GM18861 (cell line): ENCODE data around the gene BRINP2.

Experiments
- ATAC-seq: cut with Tn5 transposase; IDR thresholded peaks from one replicate; pipeline ENCODE4 v1.9.1; 2021; ENCODE audit not compliant: unreplicated experiment

The BRINP2 gene

DNA sequence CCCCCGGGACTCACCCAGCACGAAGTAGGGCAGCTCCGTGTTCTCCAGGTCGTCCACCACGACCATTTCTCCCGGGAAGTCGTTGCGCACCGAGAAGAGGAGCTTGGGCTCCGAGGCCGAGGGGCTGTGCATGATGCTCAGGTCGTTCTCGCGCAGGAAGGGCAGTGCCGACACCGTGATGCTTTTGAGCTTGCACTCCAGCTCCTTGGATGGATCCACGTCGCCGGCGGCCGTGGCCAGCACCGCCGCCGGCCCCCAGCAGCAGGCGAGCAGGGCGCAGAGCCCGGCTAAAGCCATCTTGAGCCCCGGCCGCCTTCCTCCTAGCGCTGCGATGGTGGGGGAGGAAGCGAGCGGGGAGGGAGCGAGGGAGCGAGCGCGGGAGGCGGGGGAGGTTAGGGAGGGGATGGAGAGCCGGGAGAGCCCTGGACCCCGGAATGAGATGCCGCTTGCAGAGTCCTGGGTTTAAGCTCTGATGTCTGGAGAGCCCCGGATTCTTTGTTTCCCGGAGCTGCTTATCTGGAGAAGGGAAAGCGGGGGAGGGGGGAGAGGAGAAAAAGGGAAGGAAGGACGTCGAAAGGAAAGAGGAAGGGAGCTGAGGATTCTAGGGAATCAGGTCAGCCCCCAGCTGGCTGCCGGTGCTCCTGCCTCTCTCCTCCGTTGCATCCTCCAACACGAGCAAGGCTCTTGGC lies 6.2 kb upstream of the BRINP2 start, which contains the start of gene ASTN1:
Gene ASTN1, minus strand, starts transcription at position 333 of the 689 bp plus-strand sequence. Its CDS starts 36 bp downstream, at position 297.
- ATAC-seq = no peak

DNA sequence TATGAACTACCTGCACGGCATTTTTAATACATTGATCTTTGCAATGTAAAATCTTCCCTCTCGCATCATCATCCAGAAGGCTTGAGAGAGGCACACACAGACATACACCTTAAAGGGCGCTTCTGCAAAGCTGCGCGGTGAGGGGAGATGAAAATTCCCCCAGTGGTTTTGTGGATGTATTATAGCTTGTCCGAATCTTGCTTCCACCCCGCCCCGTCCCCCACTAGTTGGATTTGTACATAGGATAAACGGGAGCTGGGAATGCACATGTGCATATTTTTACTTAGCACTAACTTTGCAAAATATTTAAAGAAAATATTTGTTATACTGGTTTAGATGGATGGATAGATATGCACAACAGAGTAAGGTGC lies 5.7 kb upstream of the BRINP2 start:
- no peak for ATAC-seq

DNA sequence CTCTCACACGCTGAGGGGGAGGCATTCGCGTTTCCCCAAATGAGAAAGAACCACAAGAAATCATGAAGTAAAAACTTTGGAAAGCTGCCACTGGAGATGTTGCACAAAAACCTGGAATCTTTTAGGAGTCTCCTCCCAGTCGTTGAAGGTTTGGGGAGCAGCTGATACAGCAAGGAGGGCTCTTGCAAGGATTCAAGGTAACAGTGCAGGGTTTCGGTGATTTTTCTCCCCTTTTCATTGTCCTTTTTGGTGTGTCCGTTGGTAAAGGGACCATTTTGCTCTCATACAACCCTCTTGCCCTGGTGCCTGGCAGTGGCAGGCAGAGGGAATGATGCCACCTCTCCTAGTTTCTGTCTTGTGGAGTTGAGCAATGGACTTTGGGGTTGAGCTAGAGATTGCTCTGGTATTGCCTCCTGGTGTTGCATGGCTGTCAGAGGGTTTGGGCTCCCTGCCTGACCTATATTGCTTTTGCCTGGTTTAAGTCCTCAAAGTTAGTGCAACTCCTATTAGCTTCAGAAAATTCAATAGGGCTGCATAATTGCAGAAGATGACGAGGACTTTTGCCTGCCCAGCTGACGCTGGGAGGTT lies 872 bp downstream of the BRINP2 start:
- ATAC-seq = no peak

DNA sequence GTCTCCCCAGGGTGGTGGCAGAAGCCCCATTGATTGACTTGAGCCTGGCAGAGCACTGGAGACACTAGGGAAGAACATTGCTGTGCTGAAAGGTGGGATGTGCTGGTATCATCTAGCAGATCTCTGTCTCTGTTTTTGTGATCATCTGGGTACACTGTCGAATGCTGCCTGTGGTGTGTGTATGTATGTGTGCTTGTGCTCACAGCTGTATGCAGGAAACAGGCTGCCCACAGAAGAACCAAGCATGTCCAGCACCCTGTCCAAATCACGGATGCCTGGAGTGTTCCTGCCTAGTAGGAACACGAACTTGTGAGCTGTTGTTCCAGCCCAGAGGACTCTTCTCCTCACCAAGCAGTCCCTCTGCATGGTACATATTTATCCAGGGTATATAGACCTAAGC lies 1.5 kb downstream of the BRINP2 start:
- no peak for ATAC-seq

DNA sequence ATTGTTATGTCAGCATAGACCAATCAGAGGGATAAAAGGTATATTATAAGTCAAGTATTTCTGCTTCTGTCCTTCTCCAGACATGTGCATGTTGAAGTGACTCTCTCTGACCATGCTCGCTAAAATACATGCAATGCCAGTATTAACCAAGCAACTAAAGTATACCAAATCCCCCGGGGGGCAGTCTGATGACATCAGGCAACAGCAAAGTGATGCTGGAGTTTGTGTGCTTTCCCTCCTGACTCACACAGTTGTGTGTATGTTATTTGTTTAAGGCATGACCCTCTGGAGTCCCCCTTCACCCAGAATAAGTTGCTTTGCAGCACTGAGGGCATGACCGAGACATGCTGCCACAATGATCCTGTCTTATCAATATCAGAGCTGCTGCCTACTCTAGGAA lies 2.1 kb downstream of the BRINP2 start:
- no peak for ATAC-seq

DNA sequence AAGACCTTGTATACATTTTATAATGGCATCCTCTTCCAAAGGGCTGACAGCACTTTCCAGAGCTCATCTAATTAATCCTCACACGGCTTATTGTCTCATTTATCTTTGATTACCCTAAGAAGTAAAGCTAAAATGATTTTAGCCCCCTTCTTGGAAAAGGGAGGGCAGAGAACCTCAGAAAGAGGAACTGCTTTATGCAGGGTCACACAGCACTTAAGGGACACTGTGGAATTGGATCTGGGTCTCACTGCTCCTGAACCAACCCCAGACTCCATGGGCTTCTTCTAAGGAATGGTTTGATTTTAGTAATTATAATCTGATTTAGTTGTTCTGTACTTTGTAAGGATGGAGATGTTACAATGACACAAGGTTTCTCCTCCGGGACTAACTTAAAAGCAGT lies 3.2 kb downstream of the BRINP2 start:
- ATAC-seq = no peak

DNA sequence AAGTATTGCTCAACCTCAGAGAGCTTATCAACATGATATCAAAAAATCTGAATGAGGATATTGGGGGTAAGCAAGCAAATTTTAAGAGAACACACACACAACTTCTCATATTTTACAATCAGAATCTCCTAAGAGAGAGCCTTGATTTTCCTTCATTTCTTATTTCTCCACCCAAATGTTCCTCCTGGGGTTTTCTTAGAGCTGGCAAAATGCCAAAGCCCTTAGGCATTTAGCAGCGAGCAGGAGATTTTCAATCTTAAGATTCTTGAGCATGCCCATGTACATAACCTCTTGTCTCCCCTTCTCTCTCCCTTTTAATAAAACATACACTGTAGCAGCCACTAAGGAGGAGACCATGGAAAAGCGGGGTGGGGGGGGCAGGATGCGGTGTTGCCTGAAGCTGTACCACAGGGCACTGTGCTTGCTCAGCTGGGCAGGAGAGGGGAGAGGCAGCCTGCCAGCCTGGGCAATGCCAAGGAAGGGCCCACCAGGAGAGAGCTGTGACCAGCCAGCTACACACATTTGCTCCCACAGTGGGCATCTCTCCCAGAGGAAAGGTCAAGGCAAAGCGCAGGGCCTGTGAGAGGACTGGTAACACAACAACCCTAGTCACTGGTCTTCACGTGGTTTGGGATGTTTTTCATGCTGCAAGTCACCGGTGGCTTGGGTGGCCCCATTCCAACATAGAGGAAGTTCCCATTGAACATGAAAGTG lies 4.3 kb downstream of the BRINP2 start:
- no peak for ATAC-seq

DNA sequence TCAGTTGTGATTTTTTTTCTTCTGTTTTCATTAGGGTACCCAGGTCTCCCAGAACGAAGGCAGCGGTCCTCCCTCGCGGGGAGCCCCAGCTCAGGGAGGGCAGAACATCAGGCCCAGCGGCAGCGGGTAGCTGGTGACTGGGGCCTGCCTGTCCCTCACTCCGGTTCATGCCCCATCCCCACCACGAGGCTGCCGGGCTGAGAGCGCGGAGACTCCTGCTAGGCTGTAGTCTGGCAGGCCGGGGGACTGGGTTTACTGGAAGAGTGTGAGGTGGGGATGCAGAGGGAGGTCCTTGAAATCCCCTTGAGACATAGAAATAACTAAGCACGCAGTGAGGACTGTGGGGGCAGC lies 10.5 kb downstream of the BRINP2 start:
- no peak for ATAC-seq

DNA sequence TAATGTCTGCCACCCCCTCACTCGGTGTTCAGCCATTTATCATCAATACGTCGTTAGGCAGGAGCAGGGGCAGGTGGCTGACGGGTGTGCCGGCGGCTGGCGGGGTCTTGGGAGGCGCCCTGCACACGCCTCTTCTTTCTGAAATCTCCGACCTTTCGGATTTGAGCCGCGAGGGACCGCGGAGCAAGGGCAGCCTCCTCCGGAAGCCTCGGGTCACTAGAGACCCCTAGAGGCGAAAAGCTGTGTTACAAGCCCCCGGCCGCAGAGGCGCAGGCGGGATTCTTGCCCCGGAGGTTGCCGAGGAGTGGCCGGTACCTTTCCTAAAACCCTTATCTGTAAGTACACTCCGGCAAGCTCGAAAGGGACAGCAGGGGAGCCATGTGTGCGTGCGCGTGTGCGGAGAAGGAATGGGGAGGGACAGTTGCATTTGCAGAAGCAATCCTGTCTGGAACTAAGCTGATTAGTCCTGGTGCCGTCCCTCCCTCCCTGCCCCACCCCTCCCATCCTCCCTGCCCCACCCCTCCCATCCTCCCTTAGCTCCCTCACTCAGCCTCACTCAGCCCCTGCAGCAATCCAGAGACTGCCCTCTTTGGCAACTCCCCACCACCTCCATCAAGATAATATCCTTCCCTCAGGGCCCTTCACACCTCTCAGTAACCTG lies 11.0 kb downstream of the BRINP2 start:
- ATAC-seq = peak; percentile 92

DNA sequence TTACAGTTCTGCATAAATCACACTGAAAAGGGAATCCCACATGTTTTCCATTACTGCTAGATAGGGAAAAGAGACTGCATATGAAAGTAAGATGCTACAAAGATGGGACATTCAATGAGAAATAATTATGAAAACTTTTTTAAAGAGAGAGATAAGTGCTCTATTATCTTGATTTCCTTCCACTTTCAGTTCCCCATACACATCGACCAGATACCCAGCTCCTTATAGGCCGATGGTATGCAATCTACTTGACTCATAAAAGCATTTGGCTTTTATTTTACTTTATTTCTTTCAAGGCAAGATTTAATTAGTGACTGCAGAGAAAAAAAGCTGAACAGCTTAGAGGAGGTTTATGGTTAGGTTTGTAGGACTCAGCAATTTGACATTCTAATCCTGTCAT lies 13.1 kb downstream of the BRINP2 start:
- no peak for ATAC-seq

DNA sequence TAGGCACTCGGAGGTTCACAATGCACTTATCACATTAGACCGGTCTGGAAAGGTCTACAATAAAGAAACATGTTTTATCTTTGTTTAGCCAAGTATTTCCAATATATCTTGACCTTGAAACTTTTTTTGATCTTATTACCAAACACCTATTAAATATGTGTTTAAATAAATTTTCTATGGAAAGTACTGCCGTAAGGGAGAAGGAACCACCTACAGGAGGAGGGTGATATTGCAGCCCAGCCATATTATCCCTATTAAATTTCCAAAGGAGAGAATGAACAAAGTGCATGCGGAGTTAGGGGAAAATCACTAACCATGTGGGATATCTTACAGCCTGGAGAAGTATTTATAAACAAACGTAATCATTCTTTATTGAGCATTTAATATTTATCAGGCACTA lies 14.5 kb downstream of the BRINP2 start:
- no peak for ATAC-seq

DNA sequence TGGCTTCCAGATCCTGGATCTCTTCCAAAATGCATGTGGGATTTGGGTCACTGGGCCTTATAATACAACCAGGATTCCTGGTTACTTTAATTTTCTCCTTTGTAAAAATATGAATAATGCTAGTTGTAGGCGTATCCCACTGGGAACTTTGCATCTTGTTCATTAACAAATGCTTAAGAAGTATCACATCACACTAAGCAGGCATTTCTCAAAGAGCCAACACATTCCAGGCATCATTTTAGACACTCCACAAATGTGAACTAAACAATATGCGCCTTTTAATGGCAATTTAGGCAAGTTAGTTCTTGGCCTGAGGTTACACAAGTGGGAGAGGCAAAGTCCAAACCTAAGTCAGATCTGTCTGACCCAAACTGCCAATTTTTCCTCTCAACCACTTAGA lies 15.9 kb downstream of the BRINP2 start:
- ATAC-seq = no peak

DNA sequence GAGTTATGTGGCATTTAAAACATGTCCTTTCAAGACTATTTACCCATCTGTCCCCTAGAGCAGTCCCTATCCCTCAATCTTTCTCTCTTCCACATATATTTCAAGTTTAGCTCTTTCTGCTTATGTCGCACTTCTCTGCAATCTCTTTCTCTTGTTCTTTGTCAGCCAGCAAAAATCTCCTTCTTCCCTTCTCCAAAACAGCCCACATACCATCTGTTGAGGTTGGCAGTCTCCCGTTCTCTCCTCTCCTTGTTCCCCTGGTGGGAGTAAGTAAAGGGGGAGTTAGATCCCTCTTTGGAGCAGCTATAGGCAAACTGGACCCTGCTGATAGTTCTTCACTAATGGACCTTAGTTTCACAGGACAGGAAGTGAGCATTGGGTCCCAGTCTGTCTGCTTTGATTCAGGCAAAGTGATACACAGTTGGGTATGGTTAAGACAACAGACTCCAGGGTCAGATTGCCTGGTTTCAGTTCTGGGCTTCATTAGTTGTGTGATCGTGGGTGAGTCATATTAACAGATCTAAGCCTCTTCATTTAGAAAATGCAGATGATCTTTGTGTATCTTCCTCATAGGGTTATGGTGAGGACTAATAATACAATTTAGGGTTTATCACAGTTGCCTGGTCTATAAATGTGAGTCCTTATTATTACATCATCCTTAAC lies 19.7 kb downstream of the BRINP2 start:
- no peak for ATAC-seq

DNA sequence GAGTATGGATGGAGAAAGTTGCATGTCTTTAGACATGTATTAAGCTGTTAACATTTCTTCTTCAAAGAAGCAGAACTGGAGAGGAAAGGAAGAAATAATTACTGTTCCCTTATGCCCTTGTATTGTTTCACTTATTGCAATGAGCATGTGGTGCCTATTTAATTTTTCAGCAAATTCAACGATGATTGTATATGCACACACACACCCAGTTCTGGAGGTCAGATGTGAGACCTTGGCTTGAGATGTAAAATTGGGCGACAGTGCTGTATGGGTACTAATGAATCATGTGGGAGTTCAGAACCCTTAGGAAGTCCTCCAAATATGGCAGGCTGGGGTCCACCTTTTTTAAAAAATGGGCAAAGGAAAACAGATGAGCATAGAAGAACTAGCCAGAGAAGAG lies 27.5 kb downstream of the BRINP2 start:
- no peak for ATAC-seq

DNA sequence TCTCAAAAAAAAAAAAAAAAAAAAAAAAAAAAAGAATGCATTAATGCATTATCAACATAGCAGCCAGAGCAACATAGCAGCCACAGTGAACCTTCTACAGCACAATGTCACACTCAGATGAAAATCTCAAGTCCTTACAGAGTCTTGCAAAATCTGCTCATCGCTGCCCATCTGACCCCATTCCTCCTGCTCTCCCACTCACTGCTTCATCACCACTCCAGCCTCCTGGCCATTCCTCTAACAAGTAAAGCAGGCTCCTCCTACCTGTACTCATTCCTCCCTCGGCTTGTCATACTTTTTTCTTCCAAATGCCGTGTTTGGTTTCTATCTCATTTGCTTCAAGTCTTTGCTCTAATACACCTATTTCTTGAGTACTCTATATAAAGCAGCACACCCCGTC lies 29.5 kb downstream of the BRINP2 start:
- no peak for ATAC-seq

DNA sequence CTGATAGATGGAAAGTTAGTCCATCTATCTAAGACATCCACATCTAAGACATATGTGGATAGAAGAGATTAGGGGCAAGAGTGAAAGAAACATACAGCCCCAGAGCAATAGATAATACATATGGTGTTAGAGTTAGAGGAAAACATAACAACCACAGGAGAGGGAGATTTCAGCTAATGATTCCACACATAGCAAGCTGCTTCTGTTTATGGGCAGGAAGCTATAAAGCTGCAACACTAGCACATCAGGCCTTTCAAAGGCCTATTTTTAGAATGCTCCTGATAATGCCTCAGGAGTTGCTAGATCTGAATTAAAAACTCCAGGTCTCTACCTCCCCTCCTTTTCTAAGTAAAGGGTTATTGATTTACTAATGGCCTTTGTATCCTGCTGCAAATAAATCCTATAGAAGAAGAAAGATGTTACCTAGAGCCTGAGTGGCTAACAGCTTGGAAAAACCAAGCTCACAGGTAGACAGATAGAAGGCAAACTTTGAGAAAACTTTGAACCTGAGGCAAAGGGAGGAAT lies 36.1 kb downstream of the BRINP2 start:
- ATAC-seq = no peak

DNA sequence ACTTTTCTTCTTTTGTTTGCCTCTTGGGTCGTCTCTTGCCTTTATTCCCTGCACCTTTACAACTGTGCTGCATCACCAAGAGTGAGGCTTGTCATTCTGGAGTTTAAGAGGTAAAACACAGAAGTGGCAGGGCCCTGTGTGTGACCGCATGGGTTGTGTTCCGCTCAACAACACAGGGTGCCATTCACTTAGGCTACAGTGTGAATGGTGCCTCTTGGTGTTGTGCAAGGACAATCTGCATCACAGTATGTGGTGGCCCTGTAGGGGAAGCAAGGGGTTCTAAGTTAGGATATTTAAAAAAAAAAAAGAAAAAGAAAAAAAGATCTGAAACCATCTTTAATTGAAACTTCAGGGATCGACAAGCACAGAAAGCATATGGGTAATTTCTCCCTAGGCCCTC lies 38.2 kb downstream of the BRINP2 start:
- no peak for ATAC-seq

DNA sequence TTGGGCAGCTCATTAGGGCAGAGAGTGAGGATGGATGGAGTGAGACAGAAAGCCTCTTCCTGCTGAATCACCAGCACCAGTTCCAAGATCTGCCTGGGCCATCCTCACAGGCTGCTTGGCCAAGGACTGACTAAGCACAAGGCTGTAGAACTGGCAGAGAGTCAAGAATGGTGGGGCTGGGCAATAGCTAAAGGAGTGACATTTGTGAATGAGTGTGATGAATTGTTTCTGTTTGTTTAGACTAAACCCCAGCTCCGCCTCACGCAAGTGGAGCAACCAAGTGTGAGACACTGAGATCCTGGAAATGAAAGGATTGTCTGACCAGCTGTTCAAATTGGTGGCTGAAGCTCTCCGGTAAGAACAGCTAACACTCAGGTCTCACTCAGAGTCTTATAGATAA lies 38.6 kb downstream of the BRINP2 start:
- ATAC-seq = no peak

DNA sequence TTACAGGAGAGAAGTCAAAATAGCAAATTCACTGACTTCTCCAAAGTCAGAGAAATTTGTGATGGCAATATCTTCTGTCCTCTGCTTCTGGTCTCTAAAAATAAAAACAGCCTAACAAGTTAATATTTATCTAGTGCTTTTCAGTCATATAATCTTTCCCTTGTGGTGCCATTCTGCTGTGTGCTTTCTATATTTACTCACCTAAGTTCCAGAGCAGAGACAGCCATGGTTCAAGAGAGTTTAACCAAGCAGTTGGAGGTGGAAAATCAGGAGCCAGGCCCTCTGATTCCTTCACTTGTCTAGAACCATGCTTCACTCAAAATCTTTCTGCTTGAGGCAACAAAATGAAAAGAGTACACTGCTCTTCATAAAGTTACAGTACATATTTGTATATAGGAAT lies 39.3 kb downstream of the BRINP2 start:
- no peak for ATAC-seq

DNA sequence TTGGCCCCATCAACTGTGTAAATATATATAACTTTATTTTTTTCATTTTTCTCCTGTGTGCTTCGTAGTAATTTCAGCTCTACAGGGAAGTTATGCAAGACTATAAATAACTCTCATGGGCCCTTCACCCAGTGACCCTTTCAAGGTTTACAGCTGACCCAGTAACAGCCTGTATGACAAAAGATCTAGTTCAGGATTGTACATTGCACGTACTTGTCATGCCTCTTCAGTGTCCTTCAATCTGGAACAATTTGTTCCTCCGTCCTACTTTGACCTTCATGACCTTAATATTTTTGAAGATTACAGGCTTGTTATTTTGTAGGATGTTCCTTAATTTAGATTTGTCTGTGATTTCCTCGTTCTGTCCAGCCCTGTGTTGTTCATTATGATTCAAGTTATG lies 40.5 kb downstream of the BRINP2 start:
- no peak for ATAC-seq

DNA sequence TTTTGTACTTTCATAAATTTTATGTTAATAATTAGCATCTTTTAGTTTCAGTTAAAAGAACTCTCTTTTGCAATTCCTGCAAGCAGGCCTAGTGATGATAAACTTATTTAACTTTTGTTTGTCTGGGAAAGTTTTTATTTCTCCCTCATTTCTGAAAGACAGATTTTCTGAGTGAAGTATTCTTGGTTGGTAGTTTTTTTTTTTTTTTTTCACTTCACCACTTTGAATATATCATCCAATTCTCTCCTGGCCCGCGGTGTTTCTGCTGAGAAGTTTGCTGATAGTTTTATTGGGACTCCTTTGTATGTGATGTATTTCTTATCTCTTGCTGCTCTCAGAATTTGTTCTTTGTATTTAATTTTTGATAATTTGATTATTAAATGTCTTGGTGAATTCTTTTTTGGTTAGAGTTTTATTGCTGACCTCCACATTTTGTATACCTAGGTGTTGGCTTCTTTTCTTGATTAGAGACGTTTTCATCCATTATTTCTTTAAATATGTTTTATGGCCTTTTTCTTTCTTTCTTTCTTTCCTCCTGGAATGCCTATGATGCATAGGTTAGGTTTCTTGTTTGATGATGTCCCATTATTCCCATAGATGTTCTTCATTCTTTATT lies 45.9 kb downstream of the BRINP2 start:
- ATAC-seq = no peak
